GM12878 (cell line): ENCODE measurements around the gene CDC42SE1.

Experiments used
- BRCA1 ChIP-seq: IDR thresholded peaks from 2 replicates; pipeline ENCODE4 v1.6.1; 2011; ENCODE audit warnings: low read depth, low read length, improper control_type of control experiment
- CHD2 ChIP-seq: IDR thresholded peaks from 2 replicates; pipeline ENCODE4 v1.6.1; 2011; ENCODE audit warnings: low read depth, low read length, improper control_type of control experiment, borderline replicate concordance
- EZH2 ChIP-seq: IDR thresholded peaks from 2 replicates; pipeline ENCODE4 v1.6.1; 2012; ENCODE audit warnings: low read depth, mild to moderate bottlenecking, control low read depth, inconsistent platforms, low read length, borderline replicate concordance; ENCODE audit not compliant: control insufficient read depth
- FOS ChIP-seq: IDR thresholded peaks from 3 replicates; pipeline ENCODE4 v1.6.1; 2011; ENCODE audit warnings: borderline replicate concordance; ENCODE audit not compliant: insufficient read length; ENCODE audit errors: extremely low read depth
- IKZF1 ChIP-seq: fragments of 450-650 bp; conservative IDR thresholded peaks from 2 replicates; pipeline ENCODE4 v1.6.1; 2017; ENCODE audit warnings: antibody characterized with exemption, mild to moderate bottlenecking
- JUND ChIP-seq: IDR thresholded peaks from 2 replicates; pipeline ENCODE4 v1.6.1; 2012; ENCODE audit warnings: low read depth, mild to moderate bottlenecking, low read length, improper control_type of control experiment, moderate library complexity
- KDM1A ChIP-seq: fragments of 200-600 bp; sonication (generic); IDR thresholded peaks from 2 replicates; pipeline ENCODE4 v1.6.1; 2016; ENCODE audit warnings: borderline replicate concordance
- POLR2A ChIP-seq: IDR thresholded peaks from 2 replicates; pipeline ENCODE4 v1.6.1; 2011; ENCODE audit warnings: low read depth, mild to moderate bottlenecking, low read length
- RCOR1 ChIP-seq: conservative IDR thresholded peaks from 2 replicates; pipeline ENCODE4 v1.6.1; 2012; ENCODE audit warnings: low read depth, low read length, improper control_type of control experiment
- SP1 ChIP-seq: IDR thresholded peaks from one replicate; pipeline ENCODE4 v1.6.1; 2011; ENCODE audit warnings: low read depth, low read length
- ZZZ3 ChIP-seq: IDR thresholded peaks from 2 replicates; pipeline ENCODE4 v1.6.1; 2011; ENCODE audit warnings: low read depth; ENCODE audit not compliant: control insufficient read depth, insufficient read length
- TF ChIP-seq, protein P1 (sequence below): IDR thresholded peaks from 2 replicates; pipeline ENCODE4 v1.6.1; 2011; ENCODE audit warnings: borderline replicate concordance, low read depth, mild to moderate bottlenecking, moderate library complexity, mixed read lengths, low read length; ENCODE audit not compliant: insufficient read depth; ENCODE audit errors: extremely low read length
- TF ChIP-seq, protein P2 (sequence below), 3 experiments: IDR thresholded peaks in 2 of 3; conservative IDR thresholded peaks in 1 of 3; 2 replicates each; pipeline ENCODE4 v1.5.1; 2011; ENCODE audit warnings: low read depth in 3 of 3, low read length in 3 of 3, mild to moderate bottlenecking in 3 of 3, control low read depth in 2 of 3, moderate library complexity in 2 of 3, inconsistent platforms in 1 of 3, mixed read lengths in 1 of 3; ENCODE audit not compliant: control insufficient read depth in 2 of 3, insufficient read depth in 1 of 3; ENCODE audit errors: extremely low read depth in 1 of 3

DNA sequence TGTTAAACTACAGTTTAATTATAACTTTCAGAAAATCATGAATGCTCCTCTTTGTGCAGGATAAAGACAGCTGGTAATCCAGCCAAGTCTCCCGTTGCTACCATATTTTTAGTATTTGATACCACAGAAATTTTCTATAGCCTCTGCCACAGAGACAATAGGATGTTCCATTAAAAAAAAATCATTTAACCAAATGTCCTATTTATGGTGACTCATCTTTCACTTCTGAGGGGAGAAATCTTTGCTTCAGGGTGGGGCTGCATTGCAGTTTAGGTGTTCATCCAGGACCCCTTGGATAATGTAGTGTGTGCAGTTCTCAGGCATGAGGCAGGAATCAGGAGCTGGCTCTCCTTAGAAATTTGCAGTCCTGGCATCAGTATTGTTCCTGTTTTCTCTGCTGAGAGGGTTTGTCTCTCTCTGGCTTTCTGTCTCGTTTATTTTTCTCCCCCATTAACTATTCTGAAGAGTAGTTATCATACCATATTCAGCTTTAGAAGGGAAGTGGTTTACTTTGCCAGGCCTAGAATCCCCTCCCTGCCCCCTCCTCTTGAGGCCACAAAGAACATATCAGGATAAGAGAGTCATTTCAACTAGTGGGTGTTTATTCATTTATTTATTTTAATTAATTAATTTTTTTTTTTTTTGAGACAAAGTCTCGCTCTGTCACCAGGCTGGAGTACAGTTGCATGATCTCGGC, 48.1 kb downstream of the CDC42SE1 start:
- TF ChIP-seq, protein P1, sequence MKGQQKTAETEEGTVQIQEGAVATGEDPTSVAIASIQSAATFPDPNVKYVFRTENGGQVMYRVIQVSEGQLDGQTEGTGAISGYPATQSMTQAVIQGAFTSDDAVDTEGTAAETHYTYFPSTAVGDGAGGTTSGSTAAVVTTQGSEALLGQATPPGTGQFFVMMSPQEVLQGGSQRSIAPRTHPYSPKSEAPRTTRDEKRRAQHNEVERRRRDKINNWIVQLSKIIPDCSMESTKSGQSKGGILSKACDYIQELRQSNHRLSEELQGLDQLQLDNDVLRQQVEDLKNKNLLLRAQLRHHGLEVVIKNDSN = no peak
- TF ChIP-seq, protein P2, sequence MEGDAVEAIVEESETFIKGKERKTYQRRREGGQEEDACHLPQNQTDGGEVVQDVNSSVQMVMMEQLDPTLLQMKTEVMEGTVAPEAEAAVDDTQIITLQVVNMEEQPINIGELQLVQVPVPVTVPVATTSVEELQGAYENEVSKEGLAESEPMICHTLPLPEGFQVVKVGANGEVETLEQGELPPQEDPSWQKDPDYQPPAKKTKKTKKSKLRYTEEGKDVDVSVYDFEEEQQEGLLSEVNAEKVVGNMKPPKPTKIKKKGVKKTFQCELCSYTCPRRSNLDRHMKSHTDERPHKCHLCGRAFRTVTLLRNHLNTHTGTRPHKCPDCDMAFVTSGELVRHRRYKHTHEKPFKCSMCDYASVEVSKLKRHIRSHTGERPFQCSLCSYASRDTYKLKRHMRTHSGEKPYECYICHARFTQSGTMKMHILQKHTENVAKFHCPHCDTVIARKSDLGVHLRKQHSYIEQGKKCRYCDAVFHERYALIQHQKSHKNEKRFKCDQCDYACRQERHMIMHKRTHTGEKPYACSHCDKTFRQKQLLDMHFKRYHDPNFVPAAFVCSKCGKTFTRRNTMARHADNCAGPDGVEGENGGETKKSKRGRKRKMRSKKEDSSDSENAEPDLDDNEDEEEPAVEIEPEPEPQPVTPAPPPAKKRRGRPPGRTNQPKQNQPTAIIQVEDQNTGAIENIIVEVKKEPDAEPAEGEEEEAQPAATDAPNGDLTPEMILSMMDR (IDR thresholded peaks at IDR 0.05 in 2 of 3, conservative IDR thresholded peaks at IDR 0.05 in 1 of 3; ENCODE audit: control insufficient read depth in 2 of 3, extremely low read depth in 1 of 3, insufficient read depth in 1 of 3, low read depth in 3 of 3, low read length in 3 of 3) = no peak
- TF ChIP-seq SP1 (no peak), CHD2 (no peak), POLR2A (no peak), EZH2 (no peak), JUND (no peak), KDM1A (no peak), RCOR1 (no peak), IKZF1 (no peak), ZZZ3 (no peak), FOS (no peak), BRCA1 (no peak)
